Measurements from ENCODE around the gene LHB.
"Not testable (repeated sequence)": the region's sequence is repeated elsewhere in the genome, so short reads cannot be mapped to it uniquely, and the experiment has no call there.

LHB gene

GRCh38 chr19:49025088-49025487, 8.2 kb upstream of the LHB start:
- H3F3A ChIP-seq (ENCODE audit: low read depth); H2AFZ ChIP-seq (ENCODE audit: low read length); H3K9me2 ChIP-seq (replicated peaks; ENCODE audit: low read depth, low read length); H4K20me1 ChIP-seq (ENCODE audit: insufficient read depth, low read length, poor library complexity, severe bottlenecking); H3K4me1 ChIP-seq (ENCODE audit: insufficient read depth, low read length, poor library complexity, severe bottlenecking); H3K79me2 ChIP-seq (ENCODE audit: insufficient read depth, low read length); H3K27me3 ChIP-seq (ENCODE audit: insufficient read depth, low read length, poor library complexity, severe bottlenecking); H3K4me3 ChIP-seq (ENCODE audit: low read length, poor library complexity, severe bottlenecking); H3K9me3 ChIP-seq (ENCODE audit: insufficient read depth, low read depth, low read length); H3K36me3 ChIP-seq (ENCODE audit: insufficient read depth, low read length); H3K9ac ChIP-seq (ENCODE audit: low read depth, low read length, poor library complexity, severe bottlenecking); H3K4me2 ChIP-seq (ENCODE audit: low read depth, low read length, poor library complexity, severe bottlenecking): not testable (repeated sequence)

- not testable (repeated sequence) for H3K36me3 ChIP-seq (ENCODE audit: insufficient read depth, low read length); H3K9ac ChIP-seq (ENCODE audit: low read depth, low read length, poor library complexity, severe bottlenecking); H3K9me2 ChIP-seq (replicated peaks; ENCODE audit: low read depth, low read length); H4K20me1 ChIP-seq (ENCODE audit: insufficient read depth, low read length, poor library complexity, severe bottlenecking); H3K9me3 ChIP-seq (ENCODE audit: insufficient read depth, low read depth, low read length); H3K27me3 ChIP-seq (ENCODE audit: insufficient read depth, low read length, poor library complexity, severe bottlenecking); H3K4me1 ChIP-seq (ENCODE audit: insufficient read depth, low read length, poor library complexity, severe bottlenecking); H3K79me2 ChIP-seq (ENCODE audit: insufficient read depth, low read length); H3K4me2 ChIP-seq (ENCODE audit: low read depth, low read length, poor library complexity, severe bottlenecking); H3F3A ChIP-seq (ENCODE audit: low read depth); H3K4me3 ChIP-seq (ENCODE audit: low read length, poor library complexity, severe bottlenecking); H2AFZ ChIP-seq (ENCODE audit: low read length)
These were observed 7.3 kb upstream of the LHB start, which contains the start of gene CGB3 for GRCh38 chr19:49024233-49024632. CGB3 (minus strand) TSS chr19:49024333; CDS start chr19:49023971, 362 bp downstream.

- Histone ChIP-seq H3K9ac (ENCODE audit: low read depth, low read length, poor library complexity, severe bottlenecking) (no peak overlapping the region), H3K9me2 (replicated peaks; ENCODE audit: low read depth, low read length) (no peaks in the 10 kb centered on the region), H3K27me3 (ENCODE audit: insufficient read depth, low read length, poor library complexity, severe bottlenecking) (no peaks in the 10 kb centered on the region), H3K4me3 (ENCODE audit: low read length, poor library complexity, severe bottlenecking) (no peak overlapping the region), H3F3A (ENCODE audit: low read depth) (no peaks in the 10 kb centered on the region), H3K4me2 (ENCODE audit: low read depth, low read length, poor library complexity, severe bottlenecking) (no peak overlapping the region), H3K9me3 (ENCODE audit: insufficient read depth, low read depth, low read length) (no peaks in the 10 kb centered on the region), H3K36me3 (ENCODE audit: insufficient read depth, low read length) (no peaks in the 10 kb centered on the region; the same call in 1 of the 2 replicates), H2AFZ (ENCODE audit: low read length) (no peak overlapping the region), H4K20me1 (ENCODE audit: insufficient read depth, low read length, poor library complexity, severe bottlenecking) (no peaks in the 10 kb centered on the region), H3K79me2 (ENCODE audit: insufficient read depth, low read length) (no peaks in the 10 kb centered on the region), H3K4me1 (ENCODE audit: insufficient read depth, low read length, poor library complexity, severe bottlenecking) (peaks cover 7% of the 10 kb centered on the region)
- TF ChIP-seq EZH2phosphoT487 (IDR thresholded peaks at IDR 0.05; ENCODE audit: borderline replicate concordance), result no peak
- TF ChIP-seq CTCF (conservative IDR thresholded peaks at IDR 0.05; ENCODE audit: low read length), result no peak
These were observed 5.2 kb upstream of the LHB start for GRCh38 chr19:49022116-49022515.

GRCh38 chr19:49020931-49021895, 4.3 kb upstream of the LHB start:
- no peaks in the 10 kb centered on the region for H3K9me3 ChIP-seq (ENCODE audit: insufficient read depth, low read depth, low read length)
- H3K9ac ChIP-seq (ENCODE audit: low read depth, low read length, poor library complexity, severe bottlenecking), result no peak overlapping the region
- no peaks in the 10 kb centered on the region; the same call in 1 of the 2 replicates for H3K36me3 ChIP-seq (ENCODE audit: insufficient read depth, low read length)
- H3K4me2 ChIP-seq (ENCODE audit: low read depth, low read length, poor library complexity, severe bottlenecking), result peak overlapping the region; percentile 18
- H3K4me1 ChIP-seq (ENCODE audit: insufficient read depth, low read length, poor library complexity, severe bottlenecking), result peaks cover 7% of the 10 kb centered on the region
- no peaks in the 10 kb centered on the region for H3F3A ChIP-seq (ENCODE audit: low read depth)
- TF ChIP-seq EZH2phosphoT487 (IDR thresholded peaks at IDR 0.05; ENCODE audit: borderline replicate concordance) (no peak), CTCF (conservative IDR thresholded peaks at IDR 0.05; ENCODE audit: low read length) (no peak)
- H3K9me2 ChIP-seq (replicated peaks; ENCODE audit: low read depth, low read length), result no peaks in the 10 kb centered on the region
- no peak overlapping the region for H2AFZ ChIP-seq (ENCODE audit: low read length)
- no peaks in the 10 kb centered on the region for H3K27me3 ChIP-seq (ENCODE audit: insufficient read depth, low read length, poor library complexity, severe bottlenecking)
- no peaks in the 10 kb centered on the region for H3K79me2 ChIP-seq (ENCODE audit: insufficient read depth, low read length)
- peak overlapping the region; percentile 7 for H3K4me3 ChIP-seq (ENCODE audit: low read length, poor library complexity, severe bottlenecking)
- no peaks in the 10 kb centered on the region for H4K20me1 ChIP-seq (ENCODE audit: insufficient read depth, low read length, poor library complexity, severe bottlenecking)
